Dermis microvascular lymphatic vessel endothelial cell (primary cell): ENCODE data around the gene KIF3A. TPM values are rescaled to one million over a fixed set of nuclear protein-coding genes. Genes with fewer than 3 reads are reported as not detected.

Experiments used
- total RNA-seq: library from RNA; depleted of rRNA; stranded (reverse); fragments of >200 nt; gene quantifications from 2 replicates; pipeline ENCODE4 v1.2.1, GENCODE V29; 2014

The KIF3A gene
- total RNA-seq, 1 donor from 2014 or later = 4.4 TPM

Other genes starting within 250 kb of the KIF3A start
- gene IRF1, start 246.8 kb downstream of the KIF3A start, total RNA-seq = 11.2 and 23.4 TPM in 2 replicates
- not detected in 2 replicates for gene IL5, start 194.0 kb downstream of the KIF3A start, total RNA-seq
- 6.9 and 7.5 TPM in 2 replicates for gene RAD50, start 180.6 kb downstream of the KIF3A start, total RNA-seq
- not detected in 2 replicates for gene IL13, start 79.4 kb downstream of the KIF3A start, total RNA-seq
- not detected in 2 replicates for gene IL4, start 63.6 kb downstream of the KIF3A start, total RNA-seq
- gene CCNI2, start 9.9 kb upstream of the KIF3A start, total RNA-seq = under 0.01 TPM in 2 replicates
- gene SEPTIN8, start 39.7 kb upstream of the KIF3A start, total RNA-seq = 36.3 and 43.4 TPM in 2 replicates
- not detected in 2 replicates for gene SOWAHA, start 75.8 kb upstream of the KIF3A start, total RNA-seq
- gene SHROOM1, start 93.1 kb upstream of the KIF3A start, total RNA-seq = 1.5 and 4.3 TPM in 2 replicates
- gene GDF9, start 128.9 kb upstream of the KIF3A start, total RNA-seq = under 0.01 TPM in 1 of 2 replicates, not detected in the other
- gene UQCRQ, start 129.1 kb upstream of the KIF3A start, total RNA-seq = 85.6 and 98.7 TPM in 2 replicates
- gene LEAP2, start 136.1 kb upstream of the KIF3A start, total RNA-seq = 0.13 TPM in 2 replicates
- gene AFF4, start 226.1 kb upstream of the KIF3A start, total RNA-seq = 19.4 and 26.4 TPM in 2 replicates